MCF 10A (cell line): Measurements from ENCODE around the gene ASCC3. TPM values are rescaled to one million over a fixed set of nuclear protein-coding genes. Genes with fewer than 3 reads are reported as not detected.

ENCODE experiments used
- BruUV-seq: library from RNA; stranded (reverse); fragments of 400-500 nt; replicated peaks from 2 replicates; lab custom pipeline; 2021; lab: Mats Ljungman, UMichigan
- CTCF ChIA-PET: fragments of 300-600 bp; sonication (Branson Sonifier 250); formaldehyde crosslinking; extraction: SDS; loops from one replicate; lab custom pipeline; 2021; ENCODE audit warnings: antibody characterized with exemption, inconsistent platforms; lab: Yijun Ruan, JAX
- POLR2A ChIA-PET: fragments of 300-600, 350-650 bp; sonication (Branson Sonifier 250); formaldehyde crosslinking; extraction: SDS; loops from one replicate; lab custom pipeline; 2020; ENCODE audit warnings: antibody characterized with exemption, inconsistent platforms; lab: Yijun Ruan, JAX
- DNase-seq: peaks from one replicate; pipeline ENCODE4 v3.0.0-alpha.2; 2018; ENCODE audit not compliant: unreplicated experiment
- H3K27ac Mint-ChIP-seq: one replicate; pipeline ENCODE4 v1.8.0; 2022; ENCODE audit warnings: mild to moderate bottlenecking, low read depth, mixed read lengths; ENCODE audit not compliant: unreplicated experiment
- H3K27me3 Mint-ChIP-seq: one replicate; pipeline ENCODE4 v1.8.0; 2022; ENCODE audit warnings: mixed read lengths; ENCODE audit not compliant: insufficient read depth, unreplicated experiment
- H3K36me3 Mint-ChIP-seq: one replicate; pipeline ENCODE4 v1.8.0; 2022; ENCODE audit warnings: mild to moderate bottlenecking, moderate library complexity, mixed read lengths; ENCODE audit not compliant: insufficient read depth, unreplicated experiment
- H3K4me1 Mint-ChIP-seq: one replicate; pipeline ENCODE4 v1.8.0; 2022; ENCODE audit warnings: mixed read lengths; ENCODE audit not compliant: insufficient read depth, unreplicated experiment
- H3K4me3 Mint-ChIP-seq: one replicate; pipeline ENCODE4 v1.8.0; 2022; ENCODE audit warnings: mild to moderate bottlenecking, moderate library complexity, mixed read lengths; ENCODE audit not compliant: unreplicated experiment
- H3K9me3 Mint-ChIP-seq: one replicate; pipeline ENCODE4 v1.8.0; 2022; ENCODE audit warnings: mixed read lengths; ENCODE audit not compliant: unreplicated experiment
- intact Hi-C: fragments of 100-400 bp; cut with micrococcal nuclease; formaldehyde crosslinking; loops from 2 replicates; pipeline ENCODE4 v1.14.1; 2022
- total RNA-seq: library from RNA; stranded (reverse); gene quantifications from 2 replicates; pipeline ENCODE4 v1.2.3, GENCODE V29; 2022
- TF ChIP-seq, protein P1 (sequence below): fragments of 200-600 bp; IDR thresholded peaks from one replicate; pipeline ENCODE4 v1.8.0; 2022; ENCODE audit warnings: antibody characterized with exemption, mild to moderate bottlenecking; ENCODE audit not compliant: unreplicated experiment

The ASCC3 gene
- total RNA-seq, 1 experiment from 2014 or later, result 85.0 TPM

DNA sequence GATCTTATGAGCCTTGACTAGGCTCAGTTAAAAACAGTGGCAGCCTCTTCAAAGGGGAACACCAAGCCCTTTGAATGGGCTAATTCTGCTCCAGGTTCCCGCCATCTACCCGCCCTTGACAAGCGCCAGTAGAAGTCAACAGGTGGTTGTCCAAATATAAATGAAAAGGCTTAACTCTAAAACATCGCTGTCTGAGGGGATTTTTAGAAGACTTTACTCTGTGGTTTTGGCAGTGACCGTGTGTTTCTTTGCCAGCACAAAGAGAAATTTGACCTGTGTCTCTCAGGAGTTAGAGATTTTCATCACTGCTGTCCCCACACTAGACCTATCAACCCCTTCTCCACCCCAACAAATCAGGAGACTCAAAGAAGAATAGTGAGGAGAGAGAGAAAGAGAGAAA, 396.7 kb downstream of the ASCC3 start:
- peaks cover 6% of the 10 kb centered on the region for H3K4me1 Mint-ChIP-seq
- peaks cover 2% of the 10 kb centered on the region for H3K36me3 Mint-ChIP-seq
- ChIA-PET POLR2A (no interaction called here), CTCF (no interaction called here)
- H3K9me3 Mint-ChIP-seq, result no peaks in the 10 kb centered on the region
- H3K27me3 Mint-ChIP-seq, result no peaks in the 10 kb centered on the region
- DNase-seq, result peak; percentile 27
- H3K27ac Mint-ChIP-seq, result no peak overlapping the region
- TF ChIP-seq, protein P1, sequence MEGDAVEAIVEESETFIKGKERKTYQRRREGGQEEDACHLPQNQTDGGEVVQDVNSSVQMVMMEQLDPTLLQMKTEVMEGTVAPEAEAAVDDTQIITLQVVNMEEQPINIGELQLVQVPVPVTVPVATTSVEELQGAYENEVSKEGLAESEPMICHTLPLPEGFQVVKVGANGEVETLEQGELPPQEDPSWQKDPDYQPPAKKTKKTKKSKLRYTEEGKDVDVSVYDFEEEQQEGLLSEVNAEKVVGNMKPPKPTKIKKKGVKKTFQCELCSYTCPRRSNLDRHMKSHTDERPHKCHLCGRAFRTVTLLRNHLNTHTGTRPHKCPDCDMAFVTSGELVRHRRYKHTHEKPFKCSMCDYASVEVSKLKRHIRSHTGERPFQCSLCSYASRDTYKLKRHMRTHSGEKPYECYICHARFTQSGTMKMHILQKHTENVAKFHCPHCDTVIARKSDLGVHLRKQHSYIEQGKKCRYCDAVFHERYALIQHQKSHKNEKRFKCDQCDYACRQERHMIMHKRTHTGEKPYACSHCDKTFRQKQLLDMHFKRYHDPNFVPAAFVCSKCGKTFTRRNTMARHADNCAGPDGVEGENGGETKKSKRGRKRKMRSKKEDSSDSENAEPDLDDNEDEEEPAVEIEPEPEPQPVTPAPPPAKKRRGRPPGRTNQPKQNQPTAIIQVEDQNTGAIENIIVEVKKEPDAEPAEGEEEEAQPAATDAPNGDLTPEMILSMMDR, result no peak
- H3K4me3 Mint-ChIP-seq, result no peak overlapping the region
- no TSS peak for BruUV-seq
- intact Hi-C loops, result loop anchor here (10.0 kb wide), 1 partner anchor 480 kb away; no protein-coding TSS in a partner anchor

DNA sequence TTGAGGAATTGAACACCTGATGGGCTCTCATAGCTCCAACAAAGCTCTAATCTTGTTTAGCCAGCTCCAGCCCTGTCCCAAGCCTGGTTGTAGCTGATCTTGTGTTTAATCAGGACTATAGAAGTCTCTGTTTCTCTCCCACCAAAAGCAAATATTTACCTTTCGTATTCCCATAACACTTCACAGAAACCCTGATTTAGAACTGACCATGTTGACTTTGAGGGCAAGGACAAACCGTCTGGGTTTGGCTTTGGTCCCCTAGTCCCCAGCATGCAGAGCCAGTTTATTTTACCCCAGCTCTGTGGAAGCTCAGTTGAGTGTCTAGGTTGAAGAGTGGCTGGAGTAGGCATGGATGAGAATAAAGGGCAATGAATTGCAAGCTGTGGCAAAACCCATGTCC, 398.4 kb downstream of the ASCC3 start:
- ChIA-PET CTCF (interaction anchor here (0.5 to 7.4 kb wide), 4 partner anchors 29 to 375 kb away, joined by 3 to 123 read pairs (median 6); no protein-coding TSS in a partner anchor), POLR2A (no interaction called here)
- no peaks in the 10 kb centered on the region for H3K27me3 Mint-ChIP-seq
- H3K4me3 Mint-ChIP-seq, result no peak overlapping the region
- no peaks in the 10 kb centered on the region for H3K9me3 Mint-ChIP-seq
- H3K36me3 Mint-ChIP-seq, result no peaks in the 10 kb centered on the region
- no peak overlapping the region for H3K27ac Mint-ChIP-seq
- no TSS peak for BruUV-seq
- TF ChIP-seq, protein P1, result no peak
- intact Hi-C loops, result loop anchor here (10.0 kb wide), 1 partner anchor 478 kb away; no protein-coding TSS in a partner anchor
- peaks cover 6% of the 10 kb centered on the region for H3K4me1 Mint-ChIP-seq
- no peak for DNase-seq

DNA sequence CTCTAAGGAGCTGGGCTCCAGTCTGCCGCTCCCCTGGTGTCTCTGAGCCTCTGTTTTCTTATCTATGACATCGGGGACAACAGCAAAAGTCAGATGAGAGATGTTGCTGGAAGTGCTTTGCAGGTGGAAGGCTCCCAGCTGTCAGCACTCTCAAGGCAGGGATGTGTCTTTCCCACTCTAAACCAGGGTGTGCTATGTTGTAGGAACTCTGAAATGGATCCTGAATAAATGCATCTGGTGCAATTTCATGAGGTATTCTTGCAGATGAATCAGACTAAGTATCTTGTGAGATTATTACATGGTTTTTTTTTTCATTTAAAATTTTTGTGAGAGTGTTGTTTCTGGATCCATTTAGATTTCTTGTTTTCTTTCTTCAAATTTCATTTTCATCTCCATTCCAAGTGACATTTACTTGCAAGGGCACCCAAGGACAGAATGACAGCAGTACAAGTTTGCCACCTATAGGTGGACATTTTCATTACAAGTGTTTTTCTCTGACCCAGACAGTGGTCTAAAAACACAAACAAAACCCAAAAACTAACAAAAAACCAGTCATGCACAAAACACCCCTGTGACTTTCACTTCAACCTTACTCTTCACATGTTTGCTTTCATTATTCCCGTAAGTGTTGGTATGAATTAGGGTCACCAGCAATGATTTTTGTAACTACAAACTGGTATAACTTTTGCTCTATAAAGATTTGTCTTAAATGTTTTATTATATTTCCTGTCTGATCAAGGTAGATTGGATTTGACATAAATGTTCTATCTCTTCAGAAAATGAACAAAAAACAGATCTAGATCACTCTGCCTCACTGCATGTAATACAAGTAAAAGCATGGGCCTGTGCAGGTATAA, 401.7 kb downstream of the ASCC3 start:
- ChIA-PET CTCF (interaction anchor here (0.7 to 7.4 kb wide), 29 partner anchors 13 to 611 kb away, joined by 3 to 123 read pairs (median 4); no protein-coding TSS in a partner anchor), POLR2A (no interaction called here)
- TF ChIP-seq, protein P1, result peak; percentile 79

DNA sequence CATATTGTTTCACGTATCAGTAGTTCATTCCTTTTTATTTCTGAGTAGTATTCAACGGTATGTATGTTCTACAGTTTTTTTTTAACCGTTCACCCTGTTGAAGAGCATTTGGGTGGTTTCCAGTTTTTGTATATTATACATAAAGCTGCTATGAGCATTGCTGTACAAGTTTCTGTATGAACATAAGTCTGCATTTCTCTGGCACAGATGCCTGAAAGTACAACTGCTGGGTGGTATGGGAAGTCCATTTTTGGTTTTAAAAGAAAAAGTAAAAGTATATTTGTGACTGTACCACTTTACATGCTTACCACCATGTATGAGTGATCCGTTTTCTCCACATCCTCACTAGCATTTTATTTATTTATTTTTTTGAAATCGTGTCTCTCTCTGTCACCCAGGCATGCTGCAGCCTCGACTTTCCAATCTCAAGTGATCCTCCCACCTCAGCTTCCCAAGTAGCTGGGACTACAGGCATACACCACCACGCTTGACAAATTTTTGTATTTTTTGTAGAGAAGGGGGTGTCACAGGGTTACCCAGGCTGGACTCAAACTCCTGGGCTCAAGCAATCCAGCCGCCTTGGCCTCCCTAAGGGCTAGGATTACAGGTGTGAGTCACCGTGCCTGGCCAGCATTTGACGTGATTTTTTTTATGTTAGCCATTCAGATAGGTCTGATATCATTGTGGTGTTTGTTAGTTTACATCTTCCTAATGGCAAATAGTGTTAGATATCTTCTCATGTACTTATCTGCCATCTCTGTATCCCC, 405.4 kb downstream of the ASCC3 start:
- Mint-ChIP-seq H3K4me1 (peaks cover 7% of the 10 kb centered on the region), H3K27me3 (no peaks in the 10 kb centered on the region), H3K9me3 (no peaks in the 10 kb centered on the region), H3K27ac (no peak overlapping the region), H3K36me3 (no peaks in the 10 kb centered on the region), H3K4me3 (no peak overlapping the region)
- TF ChIP-seq, protein P1, result no peak
- CTCF ChIA-PET, result interaction anchor here (0.5 to 2.8 kb wide), 8 partner anchors 15 to 674 kb away, joined by 3 to 19 read pairs (median 3); no protein-coding TSS in a partner anchor
- POLR2A ChIA-PET, result interaction anchor here (0.6 kb wide), 1 partner anchor 609 kb away, joined by 3 read pairs; no protein-coding TSS in a partner anchor
- BruUV-seq, result no TSS peak
- DNase-seq, result peak; percentile 68
- intact Hi-C loops, result loop anchor here (5.0 kb wide), 2 partner anchors 182 to 608 kb away; no protein-coding TSS in a partner anchor

More for the DNA sequence above, 401.7 kb downstream of the ASCC3 start:
- H3K36me3 Mint-ChIP-seq, result no peaks in the 10 kb centered on the region
- H3K4me1 Mint-ChIP-seq, result peaks cover 8% of the 10 kb centered on the region
- no peak overlapping the region for H3K4me3 Mint-ChIP-seq
- peak; percentile 55 for DNase-seq
- BruUV-seq, result no TSS peak
- H3K27me3 Mint-ChIP-seq, result no peaks in the 10 kb centered on the region
- intact Hi-C loops, result loop anchor here (1.0 to 10.0 kb wide), 7 partner anchors 152 to 612 kb away; no protein-coding TSS in a partner anchor
- no peaks in the 10 kb centered on the region for H3K9me3 Mint-ChIP-seq
- H3K27ac Mint-ChIP-seq, result no peak overlapping the region
